ENCODE measurements around the gene ADCY2. TPM values are rescaled to one million over a fixed set of nuclear protein-coding genes. Genes with fewer than 3 reads are reported as not detected.

The ADCY2 gene
- polyA plus RNA-seq, 1 of the 3 experiments (the other 2 are of a cell fraction), result not detected

DNA sequence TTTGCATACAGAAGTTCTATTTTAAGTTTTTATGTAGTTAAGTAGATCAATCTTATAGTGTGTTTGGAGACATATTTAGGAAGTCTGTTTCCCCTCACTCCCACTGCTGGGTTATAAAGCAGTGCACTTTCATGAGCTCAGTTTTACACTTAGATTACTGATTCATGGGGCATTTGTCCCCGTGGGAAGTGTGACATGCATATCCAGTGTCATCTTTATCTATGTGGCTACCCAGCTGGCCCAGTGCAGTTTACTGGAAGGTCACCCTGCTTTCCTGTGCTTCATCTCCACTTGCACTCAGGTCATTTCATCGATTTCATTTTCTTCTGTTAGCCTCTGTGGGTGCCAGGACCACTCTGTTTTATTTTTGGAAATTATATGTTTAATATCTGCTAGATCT lies 49.1 kb downstream of the ADCY2 start:
- H3K27me3 ChIP-seq (ENCODE audit: insufficient read depth), result no peaks in the 10 kb centered on the region
- no peaks in the 10 kb centered on the region for H3K9me3 ChIP-seq
- no peak overlapping the region for H3K9ac ChIP-seq
- TF ChIP-seq YY1 (IDR thresholded peaks at IDR 0.05; ENCODE audit: low read depth) (no peak), NFIC (IDR thresholded peaks at IDR 0.05; ENCODE audit: borderline replicate concordance) (no peak), RAD21 (IDR thresholded peaks at IDR 0.05; ENCODE audit: low read length) (no peak), ELF1 (IDR thresholded peaks at IDR 0.05) (no peak), TEAD4 (IDR thresholded peaks at IDR 0.05; ENCODE audit: borderline replicate concordance, insufficient read depth) (no peak), GABPA (IDR thresholded peaks at IDR 0.05; ENCODE audit: low read depth) (no peak), EZH2phosphoT487 (IDR thresholded peaks at IDR 0.05; ENCODE audit: borderline replicate concordance, low read depth) (no peak), MEF2A (IDR thresholded peaks at IDR 0.05; ENCODE audit: borderline replicate concordance, low read depth) (no peak), POLR2AphosphoS5 (IDR thresholded peaks at IDR 0.05; ENCODE audit: low read depth, low read length) (no peak), RCOR1 (IDR thresholded peaks at IDR 0.05; ENCODE audit: low read length) (no peak), CHD2 (IDR thresholded peaks at IDR 0.05; ENCODE audit: low read length, partially characterized antibody) (no peak)
- TF ChIP-seq, protein P1, sequence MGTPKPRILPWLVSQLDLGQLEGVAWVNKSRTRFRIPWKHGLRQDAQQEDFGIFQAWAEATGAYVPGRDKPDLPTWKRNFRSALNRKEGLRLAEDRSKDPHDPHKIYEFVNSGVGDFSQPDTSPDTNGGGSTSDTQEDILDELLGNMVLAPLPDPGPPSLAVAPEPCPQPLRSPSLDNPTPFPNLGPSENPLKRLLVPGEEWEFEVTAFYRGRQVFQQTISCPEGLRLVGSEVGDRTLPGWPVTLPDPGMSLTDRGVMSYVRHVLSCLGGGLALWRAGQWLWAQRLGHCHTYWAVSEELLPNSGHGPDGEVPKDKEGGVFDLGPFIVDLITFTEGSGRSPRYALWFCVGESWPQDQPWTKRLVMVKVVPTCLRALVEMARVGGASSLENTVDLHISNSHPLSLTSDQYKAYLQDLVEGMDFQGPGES (IDR thresholded peaks at IDR 0.05; ENCODE audit: low read depth, low read length), result no peak
- no peak overlapping the region for H3K4me2 ChIP-seq
- no peaks in the 10 kb centered on the region for H3F3A ChIP-seq (replicated peaks; ENCODE audit: insufficient read depth)
- no peak overlapping the region for H2AFZ ChIP-seq (ENCODE audit: low read depth)
- ChIA-PET CTCF (no interaction called here), POLR2A (no interaction called here)
- DNase-seq, result no peak
- no peak overlapping the region for H3K4me3 ChIP-seq (ENCODE audit: low read depth in 2 of 2, low read length in 1 of 2)
- 0% methylated on average over 2 of the region's 2 CpGs for WGBS (ENCODE audit: low lambda C conversion rate)
- H4K20me1 ChIP-seq (ENCODE audit: insufficient read depth), result no peaks in the 10 kb centered on the region
- no peaks in the 10 kb centered on the region for H3K79me2 ChIP-seq (ENCODE audit: insufficient read depth)
- no peaks in the 10 kb centered on the region for H3K4me1 ChIP-seq (ENCODE audit: control insufficient read depth in 1 of 2, insufficient read depth in 2 of 2, low read depth in 1 of 2, low read length in 1 of 2)
- no peaks in the 10 kb centered on the region for H3K36me3 ChIP-seq (replicated peaks in 1 of 2; ENCODE audit: control insufficient read depth in 1 of 2, insufficient read depth in 2 of 2, low read length in 1 of 2)
- no peak overlapping the region for H3K27ac ChIP-seq (ENCODE audit: low read depth in 2 of 2, low read length in 1 of 2)
- no peaks in the 10 kb centered on the region for H3K9me2 ChIP-seq

DNA sequence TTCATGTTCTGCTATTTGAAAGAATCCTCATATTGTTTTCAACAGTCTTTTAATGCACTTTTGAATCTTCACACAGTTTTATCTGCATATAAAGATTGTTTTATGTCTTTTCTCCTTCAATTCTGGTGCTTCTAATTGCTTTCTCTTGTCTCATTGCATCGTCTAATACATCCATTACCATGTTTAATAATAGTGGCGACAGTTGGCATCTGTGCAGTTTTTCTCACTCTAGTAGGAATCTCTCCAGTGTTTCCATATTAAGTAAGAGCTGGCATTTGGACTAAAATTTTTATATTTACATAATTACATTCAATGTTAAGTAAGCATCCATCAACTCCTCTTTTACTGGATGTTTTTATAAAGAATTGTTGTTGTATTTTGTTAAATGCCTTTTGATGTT lies 49.9 kb downstream of the ADCY2 start:
- 0% methylated on average over 2 of the region's 2 CpGs for WGBS (ENCODE audit: low lambda C conversion rate)
- no peak for TF ChIP-seq FOXM1 (IDR thresholded peaks at IDR 0.05; ENCODE audit: low read depth)
- no peak for TF ChIP-seq TAF1 (IDR thresholded peaks at IDR 0.05; ENCODE audit: borderline replicate concordance, low read depth, low read length)
- no peak for TF ChIP-seq CHD2 (IDR thresholded peaks at IDR 0.05; ENCODE audit: low read length, partially characterized antibody)
- TF ChIP-seq SMC3 (IDR thresholded peaks at IDR 0.05; ENCODE audit: low read depth, low read length), result no peak
- no peak for TF ChIP-seq GABPA (IDR thresholded peaks at IDR 0.05; ENCODE audit: low read depth)
- TF ChIP-seq FOXJ3 (CRISPR knock-in tag; IDR thresholded peaks at IDR 0.05), result no peak
- no peak for TF ChIP-seq MXI1 (IDR thresholded peaks at IDR 0.05; ENCODE audit: low read depth, low read length)
- no peak for TF ChIP-seq TEAD4 (IDR thresholded peaks at IDR 0.05; ENCODE audit: borderline replicate concordance, insufficient read depth)
- no peak for TF ChIP-seq MEF2A (IDR thresholded peaks at IDR 0.05; ENCODE audit: borderline replicate concordance, low read depth)
- TF ChIP-seq, protein P2, sequence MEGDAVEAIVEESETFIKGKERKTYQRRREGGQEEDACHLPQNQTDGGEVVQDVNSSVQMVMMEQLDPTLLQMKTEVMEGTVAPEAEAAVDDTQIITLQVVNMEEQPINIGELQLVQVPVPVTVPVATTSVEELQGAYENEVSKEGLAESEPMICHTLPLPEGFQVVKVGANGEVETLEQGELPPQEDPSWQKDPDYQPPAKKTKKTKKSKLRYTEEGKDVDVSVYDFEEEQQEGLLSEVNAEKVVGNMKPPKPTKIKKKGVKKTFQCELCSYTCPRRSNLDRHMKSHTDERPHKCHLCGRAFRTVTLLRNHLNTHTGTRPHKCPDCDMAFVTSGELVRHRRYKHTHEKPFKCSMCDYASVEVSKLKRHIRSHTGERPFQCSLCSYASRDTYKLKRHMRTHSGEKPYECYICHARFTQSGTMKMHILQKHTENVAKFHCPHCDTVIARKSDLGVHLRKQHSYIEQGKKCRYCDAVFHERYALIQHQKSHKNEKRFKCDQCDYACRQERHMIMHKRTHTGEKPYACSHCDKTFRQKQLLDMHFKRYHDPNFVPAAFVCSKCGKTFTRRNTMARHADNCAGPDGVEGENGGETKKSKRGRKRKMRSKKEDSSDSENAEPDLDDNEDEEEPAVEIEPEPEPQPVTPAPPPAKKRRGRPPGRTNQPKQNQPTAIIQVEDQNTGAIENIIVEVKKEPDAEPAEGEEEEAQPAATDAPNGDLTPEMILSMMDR (IDR thresholded peaks at IDR 0.05), result no peak
- no peak for TF ChIP-seq EZH2phosphoT487 (IDR thresholded peaks at IDR 0.05; ENCODE audit: borderline replicate concordance, low read depth)
- TF ChIP-seq, protein P3, sequence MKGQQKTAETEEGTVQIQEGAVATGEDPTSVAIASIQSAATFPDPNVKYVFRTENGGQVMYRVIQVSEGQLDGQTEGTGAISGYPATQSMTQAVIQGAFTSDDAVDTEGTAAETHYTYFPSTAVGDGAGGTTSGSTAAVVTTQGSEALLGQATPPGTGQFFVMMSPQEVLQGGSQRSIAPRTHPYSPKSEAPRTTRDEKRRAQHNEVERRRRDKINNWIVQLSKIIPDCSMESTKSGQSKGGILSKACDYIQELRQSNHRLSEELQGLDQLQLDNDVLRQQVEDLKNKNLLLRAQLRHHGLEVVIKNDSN (IDR thresholded peaks at IDR 0.05; ENCODE audit: borderline replicate concordance, low read depth), result no peak
- TF ChIP-seq ELF1 (IDR thresholded peaks at IDR 0.05), result no peak
- TF ChIP-seq RAD21 (IDR thresholded peaks at IDR 0.05; ENCODE audit: low read length), result no peak
- TF ChIP-seq, protein P1 (IDR thresholded peaks at IDR 0.05; ENCODE audit: low read depth, low read length), result no peak
- no peak for TF ChIP-seq FOSL2 (IDR thresholded peaks at IDR 0.05; ENCODE audit: borderline replicate concordance, low read depth)
- TF ChIP-seq JUND (IDR thresholded peaks at IDR 0.05), result no peak
- no peak for TF ChIP-seq NFIC (IDR thresholded peaks at IDR 0.05; ENCODE audit: borderline replicate concordance)
- TF ChIP-seq, protein P4, sequence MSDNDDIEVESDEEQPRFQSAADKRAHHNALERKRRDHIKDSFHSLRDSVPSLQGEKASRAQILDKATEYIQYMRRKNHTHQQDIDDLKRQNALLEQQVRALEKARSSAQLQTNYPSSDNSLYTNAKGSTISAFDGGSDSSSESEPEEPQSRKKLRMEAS (IDR thresholded peaks at IDR 0.05; ENCODE audit: low read depth), result no peak
- no peak for TF ChIP-seq POLR2AphosphoS5 (IDR thresholded peaks at IDR 0.05; ENCODE audit: low read depth, low read length)
- DNase-seq, result no peak

More for the DNA sequence above, 49.9 kb downstream of the ADCY2 start:
- H3F3A ChIP-seq (replicated peaks; ENCODE audit: insufficient read depth), result no peaks in the 10 kb centered on the region
- H3K27me3 ChIP-seq (ENCODE audit: insufficient read depth), result no peaks in the 10 kb centered on the region
- ChIA-PET POLR2A (no interaction called here), CTCF (no interaction called here)
- no peaks in the 10 kb centered on the region for H4K20me1 ChIP-seq (ENCODE audit: insufficient read depth)
- no peak overlapping the region for H3K27ac ChIP-seq (ENCODE audit: low read depth in 2 of 2, low read length in 1 of 2)
- H3K9me2 ChIP-seq, result no peaks in the 10 kb centered on the region
- H3K79me2 ChIP-seq (ENCODE audit: insufficient read depth), result no peaks in the 10 kb centered on the region
- no peak overlapping the region for H3K4me2 ChIP-seq
- H3K36me3 ChIP-seq (replicated peaks in 1 of 2; ENCODE audit: control insufficient read depth in 1 of 2, insufficient read depth in 2 of 2, low read length in 1 of 2), result no peaks in the 10 kb centered on the region
- no peaks in the 10 kb centered on the region for H3K4me1 ChIP-seq (ENCODE audit: control insufficient read depth in 1 of 2, insufficient read depth in 2 of 2, low read depth in 1 of 2, low read length in 1 of 2)
- no peaks in the 10 kb centered on the region for H3K9me3 ChIP-seq
- H3K9ac ChIP-seq, result no peak overlapping the region
- no peak overlapping the region for H2AFZ ChIP-seq (ENCODE audit: low read depth)
- no peak overlapping the region for H3K4me3 ChIP-seq (ENCODE audit: low read depth in 2 of 2, low read length in 1 of 2)

All from SK-N-SH (cell line).